ENCODE results near the gene MYLK.

DNA sequence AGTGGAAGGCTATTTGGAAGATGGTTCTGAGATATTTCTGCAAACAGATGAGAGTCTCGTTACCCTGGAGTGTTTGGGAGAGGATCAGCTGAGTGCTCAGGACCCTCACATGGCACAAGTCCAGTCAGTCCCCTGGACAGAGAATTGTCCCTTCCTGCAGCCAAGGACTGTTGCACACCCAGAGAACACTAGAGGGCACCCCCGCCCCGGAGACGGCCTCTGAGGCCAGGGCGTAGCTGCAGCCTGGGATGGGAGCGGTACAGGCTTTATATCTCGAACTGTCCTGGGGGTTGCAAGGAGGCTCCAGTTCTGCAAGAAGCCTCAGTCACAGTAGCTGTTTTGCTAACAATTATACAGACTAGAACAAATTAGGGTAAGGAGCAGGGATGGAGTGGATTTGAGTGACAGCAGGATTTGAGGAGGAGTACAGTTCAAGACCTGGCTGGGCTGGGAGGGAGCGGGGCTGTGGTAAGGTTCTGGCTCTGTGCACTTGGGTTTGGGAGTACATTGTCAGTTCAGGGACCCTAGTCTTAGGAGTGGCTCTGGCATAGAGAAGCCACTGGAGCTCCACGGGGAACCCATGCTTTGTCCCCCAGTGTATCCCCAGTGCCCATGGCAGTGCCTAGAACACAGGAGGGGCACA, 231.7 kb downstream of the MYLK start:
- TF ChIP-seq, protein P1, sequence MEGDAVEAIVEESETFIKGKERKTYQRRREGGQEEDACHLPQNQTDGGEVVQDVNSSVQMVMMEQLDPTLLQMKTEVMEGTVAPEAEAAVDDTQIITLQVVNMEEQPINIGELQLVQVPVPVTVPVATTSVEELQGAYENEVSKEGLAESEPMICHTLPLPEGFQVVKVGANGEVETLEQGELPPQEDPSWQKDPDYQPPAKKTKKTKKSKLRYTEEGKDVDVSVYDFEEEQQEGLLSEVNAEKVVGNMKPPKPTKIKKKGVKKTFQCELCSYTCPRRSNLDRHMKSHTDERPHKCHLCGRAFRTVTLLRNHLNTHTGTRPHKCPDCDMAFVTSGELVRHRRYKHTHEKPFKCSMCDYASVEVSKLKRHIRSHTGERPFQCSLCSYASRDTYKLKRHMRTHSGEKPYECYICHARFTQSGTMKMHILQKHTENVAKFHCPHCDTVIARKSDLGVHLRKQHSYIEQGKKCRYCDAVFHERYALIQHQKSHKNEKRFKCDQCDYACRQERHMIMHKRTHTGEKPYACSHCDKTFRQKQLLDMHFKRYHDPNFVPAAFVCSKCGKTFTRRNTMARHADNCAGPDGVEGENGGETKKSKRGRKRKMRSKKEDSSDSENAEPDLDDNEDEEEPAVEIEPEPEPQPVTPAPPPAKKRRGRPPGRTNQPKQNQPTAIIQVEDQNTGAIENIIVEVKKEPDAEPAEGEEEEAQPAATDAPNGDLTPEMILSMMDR (IDR thresholded peaks at IDR 0.05; ENCODE audit: poor library complexity): peak; percentile 93
- TF ChIP-seq EZH2 (IDR thresholded peaks at IDR 0.05; ENCODE audit: borderline replicate concordance) (no peak), EZH2phosphoT487 (IDR thresholded peaks at IDR 0.05; ENCODE audit: low read depth, severe bottlenecking, unreplicated experiment) (no peak)
